GM19240 (cell line): ENCODE results near the gene CCR7.

Experiments
- DNase-seq: peaks from one replicate; pipeline ENCODE4 v3.0.0; 2011; ENCODE audit warnings: low spot score; ENCODE audit not compliant: insufficient read length

CCR7 gene

DNA sequence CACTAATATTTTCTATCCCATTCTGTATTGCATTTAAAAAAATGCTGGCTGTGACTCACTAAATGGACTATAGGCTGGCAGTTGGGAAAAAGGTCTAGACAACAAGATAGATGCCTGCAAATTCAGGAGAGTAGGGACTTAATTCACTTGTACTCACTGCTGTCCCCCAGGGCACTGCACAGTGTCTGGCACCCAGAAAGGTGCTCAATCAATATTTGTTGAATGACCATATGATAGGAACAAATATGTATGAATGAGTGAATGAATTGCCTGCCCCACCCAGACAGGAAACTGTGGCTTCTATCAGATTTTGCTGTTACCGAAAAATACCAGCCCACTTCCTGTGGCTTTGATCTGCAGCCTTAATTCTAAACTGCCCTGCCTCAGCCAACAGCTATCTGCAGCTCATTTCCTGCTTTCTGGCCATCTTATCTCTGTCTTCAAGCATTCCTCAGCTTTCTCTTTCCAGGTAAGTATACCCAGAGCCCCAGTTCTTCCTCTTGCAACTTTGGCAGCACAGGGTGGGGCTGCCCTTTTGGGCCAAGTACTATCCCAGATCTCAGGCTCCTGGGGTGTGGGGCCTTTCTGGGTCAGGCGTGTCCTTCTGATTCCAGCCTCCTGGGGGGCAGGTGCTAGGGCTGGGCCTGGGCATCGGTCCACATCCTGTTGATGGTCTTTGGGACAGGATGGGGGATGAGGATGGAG lies 48.5 kb downstream of the CCR7 start:
- DNase-seq = peak; percentile 70

- DNase-seq = no peak
Measured at GRCh38 chr17:40515491-40516041, 49.7 kb downstream of the CCR7 start.

- DNase-seq = no peak
Measured at GRCh38 chr17:40515011-40515410, 50.3 kb downstream of the CCR7 start.

GRCh38 chr17:40514013-40514875 lies 51.0 kb downstream of the CCR7 start:
- no peak for DNase-seq

DNA sequence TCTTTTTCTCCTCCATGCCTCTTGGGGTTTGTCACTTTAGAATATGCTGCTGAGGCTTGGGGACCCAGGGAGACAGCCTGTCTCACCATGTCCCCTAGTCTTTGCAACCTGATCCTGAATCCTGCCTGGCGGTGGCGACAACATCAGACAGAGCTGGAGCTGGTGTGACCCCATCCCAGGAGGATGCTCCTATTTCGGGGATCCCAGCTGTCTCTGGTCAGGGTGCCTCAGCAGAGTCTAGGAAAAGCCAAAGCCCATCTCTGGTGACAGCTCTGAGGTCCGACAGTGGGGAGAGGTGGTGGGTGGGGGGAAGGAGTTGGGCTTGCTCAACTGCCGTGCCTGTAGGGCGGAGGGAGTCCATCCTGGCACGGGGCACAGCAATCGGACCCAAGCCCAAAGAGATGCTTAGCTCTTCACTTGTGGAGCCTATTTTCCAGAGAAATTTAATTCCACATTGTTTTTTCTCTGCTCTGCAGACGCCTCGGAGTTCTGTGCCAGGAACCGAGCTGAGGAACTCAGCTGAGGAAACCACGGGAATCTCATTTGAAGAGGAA lies 53.5 kb downstream of the CCR7 start:
- no peak for DNase-seq

DNA sequence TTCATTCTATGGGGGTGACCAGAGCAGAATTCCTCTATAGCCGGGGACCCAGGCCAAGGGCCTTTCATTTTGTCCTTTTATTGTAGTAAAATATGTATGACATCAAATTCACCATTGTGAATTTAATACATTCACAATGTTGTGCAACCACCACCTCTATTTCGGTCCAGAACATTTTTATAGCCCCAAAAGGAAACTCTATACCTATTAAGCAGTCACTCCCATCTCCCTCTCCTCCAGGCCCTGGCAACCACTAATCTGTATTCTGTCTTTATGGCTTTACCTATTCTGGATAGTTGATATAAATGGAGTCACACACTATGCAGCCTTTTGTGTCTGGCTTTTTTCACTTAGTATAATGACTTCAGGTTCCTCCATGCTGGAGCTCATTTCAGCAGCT lies 54.1 kb downstream of the CCR7 start:
- DNase-seq = no peak

DNA sequence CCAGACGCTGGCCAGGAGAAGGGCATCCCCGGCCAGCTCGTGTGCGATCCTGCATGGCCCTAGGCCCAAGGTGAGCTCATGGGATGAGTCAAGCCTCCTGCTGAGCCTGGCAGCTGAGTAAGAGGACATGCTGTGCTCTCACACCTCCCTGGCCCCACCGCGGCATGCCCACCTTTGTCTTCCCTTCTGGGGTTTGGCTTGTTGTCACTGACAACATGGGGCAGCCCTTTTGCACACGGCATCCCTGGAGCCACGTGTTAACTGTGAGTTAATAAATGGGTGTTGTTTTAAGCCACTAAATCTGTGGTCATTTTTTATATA lies 55.0 kb downstream of the CCR7 start:
- no peak for DNase-seq

GRCh38 chr17:40509626-40510327 lies 55.5 kb downstream of the CCR7 start:
- no peak for DNase-seq

GRCh38 chr17:40506786-40507185 lies 58.5 kb downstream of the CCR7 start:
- DNase-seq = no peak
